Measurements from ENCODE around the gene MATN1. TPM values are rescaled to one million over a fixed set of nuclear protein-coding genes. Genes with fewer than 3 reads are reported as not detected.

MATN1 gene
- polyA plus RNA-seq, 4 donors: 0.13 to 0.24 (median 0.18) TPM

- DNase-seq (ENCODE audit: low read depth in 4 of 4, low spot score in 3 of 4): no peak
Measured at GRCh38 chr1:30758121-30758688, 34.8 kb upstream of the MATN1 start.

GRCh38 chr1:30757352-30758120 lies 34.2 kb upstream of the MATN1 start, which contains the start of gene LAPTM5:
Gene LAPTM5 (minus strand): TSS chr1:30757774. CDS start chr1:30757745, 29 bp downstream.
- no peak for DNase-seq (ENCODE audit: low read depth in 4 of 4, low spot score in 3 of 4)

- DNase-seq (ENCODE audit: low read depth in 4 of 4, low spot score in 3 of 4): no peak
Measured at GRCh38 chr1:30756545-30757351, 33.4 kb upstream of the MATN1 start.

- no peak for DNase-seq (ENCODE audit: low read depth in 4 of 4, low spot score in 3 of 4)
Measured at GRCh38 chr1:30756206-30756544, 32.8 kb upstream of the MATN1 start.

- DNase-seq (ENCODE audit: low read depth in 4 of 4, low spot score in 3 of 4): no peak
Measured at GRCh38 chr1:30755746-30756145, 32.4 kb upstream of the MATN1 start.

- no peak for DNase-seq (ENCODE audit: low read depth in 4 of 4, low spot score in 3 of 4)
Measured at GRCh38 chr1:30755334-30755733, 31.9 kb upstream of the MATN1 start.

GRCh38 chr1:30754684-30755171 lies 31.3 kb upstream of the MATN1 start:
- DNase-seq (ENCODE audit: low read depth in 4 of 4, low spot score in 3 of 4): no peak

- no peak for DNase-seq (ENCODE audit: low read depth in 4 of 4, low spot score in 3 of 4)
Measured at GRCh38 chr1:30753660-30754123, 30.3 kb upstream of the MATN1 start.

- DNase-seq (ENCODE audit: low read depth in 4 of 4, low spot score in 3 of 4): no peak
Measured at GRCh38 chr1:30753118-30753517, 29.7 kb upstream of the MATN1 start.

- no peak for DNase-seq (ENCODE audit: low read depth in 4 of 4, low spot score in 3 of 4)
Measured at GRCh38 chr1:30752651-30752908, 29.2 kb upstream of the MATN1 start.

- no peak for DNase-seq (ENCODE audit: low read depth in 4 of 4, low spot score in 3 of 4)
Measured at GRCh38 chr1:30751830-30752650, 28.7 kb upstream of the MATN1 start.

- DNase-seq (ENCODE audit: low read depth in 4 of 4, low spot score in 3 of 4): no peak
Measured at GRCh38 chr1:30750731-30751291, 27.4 kb upstream of the MATN1 start.

- no peak for DNase-seq (ENCODE audit: low read depth in 4 of 4, low spot score in 3 of 4)
Measured at GRCh38 chr1:30749691-30750583, 26.6 kb upstream of the MATN1 start.

- no peak for DNase-seq (ENCODE audit: low read depth in 4 of 4, low spot score in 3 of 4)
Measured at GRCh38 chr1:30748699-30749401, 25.5 kb upstream of the MATN1 start.

- no peak for DNase-seq (ENCODE audit: low read depth in 4 of 4, low spot score in 3 of 4)
Measured at GRCh38 chr1:30748098-30748698, 24.8 kb upstream of the MATN1 start.

GRCh38 chr1:30747033-30748008 lies 23.9 kb upstream of the MATN1 start:
- no peak for DNase-seq (ENCODE audit: low read depth in 4 of 4, low spot score in 3 of 4)

Data from right renal pelvis (tissue), 4 donors.